ENCODE results near the gene EBLN1. TPM values are rescaled to one million over a fixed set of nuclear protein-coding genes. Genes with fewer than 3 reads are reported as not detected.
A peak's percentile ranks its signal among the peaks of the same experiment; 100 is the strongest.

Gene EBLN1
- total and polyA plus RNA-seq, 2 of the 13 experiments (the other 11 are each of a cell fraction or from before 2014, with no cell fraction given): not detected

GRCh38 chr10:22228943-22229801, 11.4 kb upstream of the EBLN1 start (continued):
- TF ChIP-seq DBP (CRISPR knock-in tag; IDR thresholded peaks at IDR 0.05; ENCODE audit: not compliant biosample characterization) (no peak), RFXAP (CRISPR knock-in tag; IDR thresholded peaks at IDR 0.05; ENCODE audit: borderline replicate concordance) (no peak), SETDB1 (CRISPR knock-in tag; IDR thresholded peaks at IDR 0.05; ENCODE audit: borderline replicate concordance) (no peak), HCFC1 (IDR thresholded peaks at IDR 0.05; ENCODE audit: low read depth, low read length) (no peak), RFX1 (IDR thresholded peaks at IDR 0.05) (no peak), SRSF1 (optimal IDR thresholded peaks at IDR 0.05; ENCODE audit: low read depth, low read length) (no peak), NFIC (IDR thresholded peaks at IDR 0.05; ENCODE audit: low read length) (0 out of 2 replicates have a peak, but pooled peaks have one; percentile 36), ZNF879 (CRISPR knock-in tag; IDR thresholded peaks at IDR 0.05) (no peak), ZNF232 (CRISPR knock-in tag; IDR thresholded peaks at IDR 0.05; ENCODE audit: borderline replicate concordance) (no peak; the same call in 1 of the 2 replicates), ZNF431 (CRISPR knock-in tag; IDR thresholded peaks at IDR 0.05; ENCODE audit: borderline replicate concordance, low read depth) (no peak; the same call in 1 of the 2 replicates), SCMH1 (CRISPR knock-in tag; IDR thresholded peaks at IDR 0.05; ENCODE audit: borderline replicate concordance) (no peak), SAP130 (CRISPR knock-in tag; IDR thresholded peaks at IDR 0.05; ENCODE audit: low read depth) (peak; percentile 60), GABPB1 (CRISPR knock-in tag; IDR thresholded peaks at IDR 0.05) (peak; percentile 69), ZNF547 (CRISPR knock-in tag; IDR thresholded peaks at IDR 0.05) (peak; percentile 44; the same call in 1 of the 2 replicates), JUN (CRISPR knock-in tag; IDR thresholded peaks at IDR 0.05) (0 out of 2 replicates have a peak, but pooled peaks have one; percentile 45), ZNF136 (CRISPR knock-in tag; IDR thresholded peaks at IDR 0.05; ENCODE audit: low read depth) (no peak), HNF4G (IDR thresholded peaks at IDR 0.05; ENCODE audit: borderline replicate concordance, low read depth, low read length) (no peak), HNF4G (CRISPR knock-in tag; IDR thresholded peaks at IDR 0.05; ENCODE audit: borderline replicate concordance, low read depth) (no peak), POLR2AphosphoS2 (IDR thresholded peaks at IDR 0.05; ENCODE audit: low read depth, low read length) (no peak), NFYC (CRISPR knock-in tag; IDR thresholded peaks at IDR 0.05) (no peak), ZNF614 (CRISPR knock-in tag; IDR thresholded peaks at IDR 0.05; ENCODE audit: borderline replicate concordance) (no peak; the same call in 1 of the 2 replicates)
- TF ChIP-seq, protein P1, sequence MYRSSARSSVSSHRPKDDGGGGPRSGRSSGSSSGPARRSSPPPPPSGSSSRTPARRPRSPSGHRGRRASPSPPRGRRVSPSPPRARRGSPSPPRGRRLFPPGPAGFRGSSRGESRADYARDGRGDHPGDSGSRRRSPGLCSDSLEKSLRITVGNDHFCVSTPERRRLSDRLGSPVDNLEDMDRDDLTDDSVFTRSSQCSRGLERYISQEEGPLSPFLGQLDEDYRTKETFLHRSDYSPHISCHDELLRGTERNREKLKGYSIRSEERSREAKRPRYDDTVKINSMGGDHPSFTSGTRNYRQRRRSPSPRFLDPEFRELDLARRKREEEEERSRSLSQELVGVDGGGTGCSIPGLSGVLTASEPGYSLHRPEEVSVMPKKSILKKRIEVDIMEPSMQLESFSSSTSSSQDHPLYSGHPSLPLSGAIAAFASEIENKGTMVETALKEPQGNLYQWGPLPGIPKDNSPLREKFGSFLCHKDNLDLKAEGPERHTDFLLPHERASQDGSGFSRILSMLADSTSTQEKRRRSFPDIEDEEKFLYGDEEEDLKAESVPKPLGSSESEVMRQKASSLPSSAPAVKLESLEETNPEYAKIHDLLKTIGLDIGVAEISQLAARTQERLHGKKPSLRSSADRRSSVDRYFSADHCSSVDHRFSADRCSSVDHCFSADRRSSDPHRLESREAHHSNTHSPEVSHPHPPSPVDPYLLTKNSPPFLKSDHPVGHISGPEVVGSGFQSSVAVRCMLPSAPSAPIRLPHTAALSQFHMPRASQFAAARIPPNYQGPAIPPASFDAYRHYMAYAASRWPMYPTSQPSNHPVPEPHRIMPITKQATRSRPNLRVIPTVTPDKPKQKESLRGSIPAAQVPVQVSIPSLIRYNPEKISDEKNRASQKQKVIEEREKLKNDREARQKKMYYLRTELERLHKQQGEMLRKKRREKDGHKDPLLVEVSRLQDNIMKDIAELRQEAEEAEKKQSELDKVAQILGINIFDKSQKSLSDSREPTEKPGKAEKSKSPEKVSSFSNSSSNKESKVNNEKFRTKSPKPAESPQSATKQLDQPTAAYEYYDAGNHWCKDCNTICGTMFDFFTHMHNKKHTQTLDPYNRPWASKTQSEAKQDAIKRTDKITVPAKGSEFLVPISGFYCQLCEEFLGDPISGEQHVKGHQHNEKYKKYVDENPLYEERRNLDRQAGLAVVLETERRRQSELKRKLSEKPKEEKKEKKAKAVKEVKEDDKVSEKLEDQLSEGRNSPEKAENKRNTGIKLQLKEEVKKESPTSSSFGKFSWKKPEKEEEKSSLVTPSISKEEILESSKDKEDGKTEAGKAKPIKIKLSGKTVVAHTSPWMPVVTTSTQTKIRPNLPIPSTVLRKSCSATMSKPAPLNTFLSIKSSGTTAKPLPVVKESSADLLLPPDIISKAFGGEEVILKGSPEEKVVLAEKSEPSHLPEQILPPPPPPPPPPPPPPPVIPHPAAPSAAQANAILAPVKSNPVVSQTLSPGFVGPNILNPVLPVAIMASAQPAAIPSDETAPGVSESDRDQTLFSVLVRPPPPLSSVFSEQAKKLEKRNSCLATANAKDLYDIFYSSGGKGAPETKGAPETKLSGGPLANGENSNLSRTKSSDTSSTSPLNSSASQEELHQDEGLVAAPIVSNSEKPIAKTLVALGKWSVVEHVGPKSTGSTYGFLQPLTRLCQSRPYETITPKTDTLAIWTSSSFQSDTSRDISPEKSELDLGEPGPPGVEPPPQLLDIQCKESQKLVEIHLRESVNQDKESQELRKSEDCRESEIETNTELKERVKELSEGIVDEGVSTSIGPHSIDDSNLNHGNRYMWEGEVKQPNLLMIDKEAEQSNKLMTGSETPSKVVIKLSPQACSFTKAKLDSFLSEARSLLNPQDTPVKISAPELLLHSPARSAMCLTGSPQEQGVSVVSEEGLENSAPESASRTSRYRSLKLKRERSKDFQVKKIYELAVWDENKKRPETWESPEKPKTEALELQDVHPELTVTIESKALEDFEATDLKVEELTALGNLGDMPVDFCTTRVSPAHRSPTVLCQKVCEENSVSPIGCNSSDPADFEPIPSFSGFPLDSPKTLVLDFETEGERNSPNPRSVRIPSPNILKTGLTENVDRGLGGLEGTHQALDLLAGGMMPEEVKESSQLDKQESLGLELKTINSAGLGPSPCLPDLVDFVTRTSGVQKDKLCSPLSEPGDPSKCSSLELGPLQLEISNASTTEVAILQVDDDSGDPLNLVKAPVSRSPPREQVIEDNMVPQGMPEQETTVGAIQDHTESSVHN (CRISPR knock-in tag; IDR thresholded peaks at IDR 0.05): no peak
